NCI-H446 (cell line): ENCODE data around the gene PDXK.
A peak's percentile ranks its signal among the peaks of the same experiment; 100 is the strongest.
"Not testable (repeated sequence)": the region's sequence is repeated elsewhere in the genome, so short reads cannot be mapped to it uniquely, and the experiment has no call there.

ENCODE experiments used
- DNase-seq, 2 experiments: peaks; one replicate each; lab custom pipeline; 2025; lab: John Stamatoyannopoulos, UW

The PDXK gene

DNA sequence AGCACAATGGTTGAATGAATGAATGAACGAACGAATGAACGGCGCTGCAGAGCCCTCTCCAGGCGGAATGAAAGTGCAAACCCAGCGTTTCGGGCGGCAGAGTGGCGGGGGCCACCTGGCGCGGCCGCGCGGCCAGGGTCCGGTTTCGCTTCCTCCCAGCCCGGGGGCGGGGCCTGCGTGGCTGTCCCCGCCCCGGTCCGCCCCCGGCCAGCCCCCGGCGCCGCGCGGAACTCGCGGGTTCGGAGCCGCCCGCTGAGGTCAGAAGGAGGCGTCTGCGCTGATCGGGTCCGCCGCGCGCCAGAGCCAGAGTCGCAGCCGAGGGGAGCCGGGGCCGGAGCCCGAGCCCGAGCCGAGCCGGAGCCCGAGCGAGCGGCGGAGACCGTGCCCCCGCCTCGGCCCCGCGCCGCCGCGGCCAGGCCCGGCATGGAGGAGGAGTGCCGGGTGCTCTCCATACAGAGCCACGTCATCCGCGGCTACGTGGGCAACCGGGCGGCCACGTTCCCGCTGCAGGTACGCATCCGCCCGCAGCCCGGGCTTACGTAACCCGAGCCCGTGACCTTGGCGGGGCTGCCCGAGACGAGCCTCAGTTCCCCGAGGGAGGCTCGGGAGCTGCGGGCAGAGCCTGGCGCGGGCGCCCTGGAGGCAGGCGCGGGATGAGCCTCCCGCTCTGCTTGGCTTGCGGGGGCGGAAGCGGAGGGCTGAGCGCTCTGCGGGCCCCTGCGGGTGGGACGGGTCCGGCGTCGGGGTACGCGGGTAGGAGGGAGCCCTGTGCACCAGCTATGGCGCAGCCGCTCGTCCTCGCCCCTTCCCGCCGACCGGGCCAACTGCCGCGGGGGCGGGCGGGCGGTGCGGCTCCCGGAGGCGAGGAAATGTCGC, at the start of gene PDXK:
Gene PDXK, plus strand, starts transcription at position 258 of the 876 bp plus-strand sequence. Its CDS starts 166 bp downstream, at position 424.
- peak; percentile 16 to 83 for DNase-seq

DNA sequence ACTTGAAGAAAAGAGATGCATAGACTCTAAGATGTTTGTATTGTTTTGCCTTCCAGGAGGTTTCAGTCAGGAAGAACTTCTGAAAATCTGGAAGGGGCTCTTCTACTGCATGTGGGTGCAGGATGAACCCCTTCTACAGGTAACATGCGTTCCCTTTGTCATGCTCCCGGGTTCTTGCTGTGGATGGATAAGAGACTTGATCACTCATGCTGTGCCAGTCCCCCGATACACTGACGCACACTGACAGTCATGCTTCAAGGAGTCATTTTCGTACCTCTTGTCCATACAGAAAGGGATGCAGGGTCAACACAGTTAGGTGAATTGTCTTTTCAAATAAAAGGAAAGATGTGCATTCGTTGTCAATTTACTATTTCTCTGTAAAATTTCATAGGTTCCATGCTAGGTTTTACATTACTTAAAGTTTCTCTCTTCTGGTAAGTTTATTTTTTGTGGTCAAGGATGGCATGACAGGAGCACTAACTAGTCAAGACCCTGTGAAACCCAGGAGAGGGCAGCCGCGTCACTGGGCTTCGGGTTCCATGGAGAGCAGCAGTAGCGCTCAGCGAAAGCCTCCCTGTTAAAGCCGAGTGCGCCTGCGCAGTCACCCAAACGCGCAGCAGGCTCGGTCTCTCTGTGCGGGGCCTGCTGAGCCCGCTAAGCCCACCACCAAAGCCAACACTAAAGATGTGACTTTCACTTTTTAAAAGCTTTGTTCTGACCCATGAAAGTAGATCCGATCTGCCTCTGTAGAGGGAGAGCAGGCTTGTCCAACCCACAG, 48.9 kb upstream of the PDXK start:
- DNase-seq, result no peak

DNA sequence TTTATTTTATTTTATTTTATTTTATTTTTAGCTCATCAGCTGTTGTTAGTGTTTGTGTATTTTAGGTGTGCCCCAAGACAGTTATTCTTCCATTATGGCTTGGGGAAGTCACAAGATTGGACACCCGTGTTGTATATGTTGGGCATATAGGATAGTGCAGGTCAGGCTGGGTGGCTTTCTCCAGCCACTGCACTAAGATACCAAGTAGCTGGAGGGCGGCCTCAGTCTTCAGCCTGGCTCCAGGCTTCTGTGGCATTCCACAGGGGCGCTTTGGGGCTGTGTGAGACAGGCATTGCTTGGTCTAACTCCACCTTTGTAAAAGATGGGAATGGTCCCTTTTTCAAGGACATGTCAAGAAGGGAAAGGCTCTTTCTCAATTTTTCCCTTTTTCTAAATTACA, 43.1 kb upstream of the PDXK start:
- no peak for DNase-seq

DNA sequence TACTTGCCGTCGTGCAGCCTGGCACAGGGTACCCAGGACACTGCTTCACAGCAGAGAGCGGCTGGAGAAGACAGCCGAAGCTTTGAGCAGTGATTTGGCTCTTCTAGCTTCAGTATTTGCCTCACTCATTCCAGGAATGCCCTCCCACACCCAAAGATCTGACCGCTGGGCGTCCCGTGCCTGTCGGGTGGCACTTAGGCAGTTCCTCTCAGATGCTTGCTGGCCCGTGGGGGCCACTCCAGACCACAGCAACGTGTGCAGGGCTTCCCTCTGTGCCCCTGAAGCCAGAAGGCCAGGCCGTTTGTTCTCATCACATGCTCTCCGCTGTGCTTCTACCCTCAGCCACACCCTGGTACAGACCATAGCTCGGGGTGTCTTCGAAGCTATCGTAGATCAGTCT, 42.5 kb upstream of the PDXK start:
- DNase-seq, result no peak

DNA sequence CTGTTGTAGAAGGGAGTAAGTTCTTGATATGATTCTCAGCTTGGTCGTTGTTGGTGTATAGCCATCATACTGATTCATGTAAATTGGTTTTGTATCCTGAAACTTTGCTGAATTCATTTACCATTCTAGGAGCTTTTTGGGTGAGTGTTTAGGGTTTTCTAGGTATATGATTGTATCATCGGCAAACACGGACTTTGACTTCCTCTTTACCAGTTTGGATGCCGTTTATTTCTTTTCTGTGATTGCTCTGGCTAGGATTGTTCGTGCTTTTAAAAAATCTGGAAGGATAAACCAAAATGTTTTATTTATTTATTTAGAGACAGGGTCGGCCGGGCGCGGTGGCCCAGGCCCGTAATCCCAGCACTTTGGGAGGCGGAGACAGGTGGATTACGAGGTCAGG, 39.0 kb upstream of the PDXK start:
- DNase-seq, result no peak

DNA sequence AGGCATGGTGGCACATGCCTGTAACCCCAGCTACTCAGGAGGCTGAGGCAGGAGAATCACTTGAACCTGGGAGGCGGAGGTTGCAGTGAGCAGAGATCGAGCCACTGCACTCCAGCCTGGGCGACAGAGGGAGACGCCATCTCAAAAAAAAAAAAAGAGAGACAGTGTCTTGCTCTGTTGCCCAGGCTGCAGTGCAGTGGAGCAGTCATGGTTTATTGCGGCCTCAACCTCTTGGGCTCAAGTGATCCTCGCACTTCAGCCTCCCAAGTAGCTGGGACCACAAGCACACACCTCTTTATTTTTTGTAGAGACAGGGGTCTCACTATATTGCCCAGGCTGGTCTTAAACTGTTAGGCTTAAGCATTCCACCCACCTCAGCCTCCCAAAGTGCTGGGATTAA, 38.5 kb upstream of the PDXK start:
- not testable (repeated sequence) for DNase-seq

DNA sequence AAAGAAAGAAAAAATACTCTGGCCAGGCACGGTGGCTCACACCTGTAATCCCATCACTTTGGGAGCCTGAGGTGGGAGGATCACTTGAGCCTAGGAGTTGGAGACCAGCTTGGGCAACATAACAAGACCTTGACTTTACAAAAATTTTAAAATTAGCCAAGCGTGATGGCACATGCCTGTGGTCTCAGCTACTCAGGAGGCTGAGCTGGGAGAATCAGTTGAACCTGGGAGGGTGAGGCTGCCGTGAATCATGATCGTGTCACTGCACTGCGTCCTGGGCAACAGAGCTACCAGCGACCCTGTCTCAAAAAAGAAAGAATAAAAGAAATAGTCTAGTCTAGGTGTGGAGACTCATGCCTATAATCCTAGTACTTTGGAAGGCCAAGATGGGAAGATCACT, 37.3 kb upstream of the PDXK start:
- DNase-seq, result no peak

DNA sequence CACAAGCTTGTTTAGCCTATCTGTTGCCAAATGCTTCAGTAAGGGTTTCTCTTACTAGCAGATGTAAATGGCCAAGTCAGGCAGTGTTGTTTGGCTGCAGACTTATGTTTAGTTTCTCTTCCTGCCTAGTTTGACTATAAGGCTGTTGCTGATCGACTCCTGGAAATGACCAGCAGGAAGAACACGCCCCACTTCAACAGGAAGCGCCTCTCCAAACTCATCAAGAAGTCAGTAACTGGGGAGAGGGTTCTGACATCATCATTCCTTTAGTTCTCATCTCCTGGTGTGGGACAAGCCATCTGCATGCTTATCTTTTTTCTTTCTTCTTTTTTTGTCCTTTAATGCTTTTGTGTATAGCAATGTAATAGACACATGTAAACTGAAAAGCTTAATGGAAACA, 34.5 kb upstream of the PDXK start:
- no peak for DNase-seq

DNA sequence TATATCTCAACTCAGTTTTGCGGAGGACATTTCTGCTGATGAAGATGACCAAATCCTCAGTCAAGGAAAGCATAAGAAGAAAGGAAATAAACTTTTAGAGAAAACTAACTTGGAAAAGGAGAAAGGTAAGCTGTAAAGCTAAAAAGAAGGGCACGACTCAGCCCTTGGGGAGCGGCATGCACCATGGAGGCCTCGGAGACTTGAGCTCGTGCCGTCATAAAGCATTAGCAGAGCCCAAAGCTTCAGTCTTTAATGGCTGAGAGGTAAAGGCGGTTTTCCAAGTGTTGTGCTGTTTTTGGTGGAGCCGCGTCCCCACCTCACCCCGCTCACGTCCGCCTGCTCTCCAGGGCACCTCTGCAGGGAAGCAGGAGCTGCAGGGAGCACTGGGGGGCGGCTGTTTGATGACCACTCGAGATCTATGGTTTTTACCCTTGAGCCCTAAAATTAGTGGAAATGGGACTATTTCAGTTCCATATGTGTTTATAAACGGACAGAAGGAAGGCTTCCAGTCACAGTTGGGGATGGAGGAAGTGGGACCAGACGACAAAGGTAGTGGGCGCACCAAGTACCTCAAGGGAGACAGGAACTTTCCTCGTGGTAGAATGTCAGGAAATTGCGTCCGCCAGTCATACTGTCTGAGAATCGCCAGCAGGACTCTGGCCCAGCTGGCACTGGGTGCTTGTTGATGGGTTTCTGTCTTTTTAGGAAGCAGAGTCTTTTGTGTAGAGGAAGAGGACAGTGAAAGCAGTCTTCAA, 31.9 kb upstream of the PDXK start:
- no peak for DNase-seq

DNA sequence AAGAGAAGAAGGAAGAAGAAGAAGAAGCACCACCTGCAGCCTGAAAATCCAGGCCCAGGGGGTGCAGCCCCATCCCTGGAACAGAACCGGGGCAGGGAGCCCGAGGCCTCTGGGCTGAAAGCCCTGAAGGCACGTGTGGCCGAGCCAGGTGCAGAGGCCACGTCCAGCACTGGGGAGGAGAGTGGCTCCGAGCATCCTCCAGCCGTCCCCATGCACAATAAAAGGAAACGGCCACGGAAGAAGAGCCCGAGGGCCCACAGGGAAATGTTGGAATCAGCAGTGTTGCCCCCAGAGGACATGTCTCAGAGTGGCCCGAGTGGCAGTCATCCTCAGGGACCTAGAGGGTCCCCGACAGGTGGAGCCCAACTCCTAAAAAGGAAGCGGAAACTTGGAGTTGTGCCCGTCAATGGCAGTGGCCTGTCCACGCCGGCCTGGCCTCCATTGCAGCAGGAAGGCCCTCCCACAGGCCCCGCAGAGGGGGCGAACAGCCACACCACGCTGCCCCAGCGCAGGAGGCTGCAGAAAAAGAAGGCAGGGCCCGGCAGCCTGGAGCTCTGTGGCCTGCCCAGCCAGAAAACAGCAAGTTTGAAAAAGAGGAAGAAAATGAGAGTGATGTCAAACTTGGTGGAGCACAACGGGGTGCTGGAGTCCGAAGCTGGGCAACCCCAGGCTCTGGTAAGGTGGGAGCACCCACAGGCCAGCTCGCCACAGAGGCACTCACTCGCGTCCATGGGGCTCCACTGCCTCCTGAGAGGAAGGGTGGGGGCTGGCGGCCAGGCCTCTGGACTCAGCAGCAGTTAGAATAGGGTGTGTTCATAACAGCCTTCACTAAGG, 31.1 kb upstream of the PDXK start:
- no peak for DNase-seq

DNA sequence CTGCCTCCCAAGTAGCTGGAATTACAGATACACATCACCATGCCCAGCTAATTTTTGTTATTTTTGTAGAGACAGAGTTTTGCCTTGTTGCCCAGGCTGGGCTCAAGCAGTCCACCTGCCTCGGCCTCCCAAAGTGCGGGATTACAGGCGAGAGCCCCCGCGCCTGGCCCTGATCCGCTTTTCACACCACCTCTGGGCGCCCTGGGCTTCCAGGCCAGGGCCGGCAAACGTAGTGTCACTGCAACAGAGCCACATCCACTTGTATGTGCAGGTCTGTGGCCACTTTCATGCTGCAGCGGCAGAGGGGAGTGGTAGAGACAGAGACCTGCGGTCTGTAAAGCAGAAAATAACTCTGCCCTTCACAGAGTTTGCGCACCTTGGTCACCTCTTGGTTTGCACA, 30.0 kb upstream of the PDXK start:
- DNase-seq, result no peak

DNA sequence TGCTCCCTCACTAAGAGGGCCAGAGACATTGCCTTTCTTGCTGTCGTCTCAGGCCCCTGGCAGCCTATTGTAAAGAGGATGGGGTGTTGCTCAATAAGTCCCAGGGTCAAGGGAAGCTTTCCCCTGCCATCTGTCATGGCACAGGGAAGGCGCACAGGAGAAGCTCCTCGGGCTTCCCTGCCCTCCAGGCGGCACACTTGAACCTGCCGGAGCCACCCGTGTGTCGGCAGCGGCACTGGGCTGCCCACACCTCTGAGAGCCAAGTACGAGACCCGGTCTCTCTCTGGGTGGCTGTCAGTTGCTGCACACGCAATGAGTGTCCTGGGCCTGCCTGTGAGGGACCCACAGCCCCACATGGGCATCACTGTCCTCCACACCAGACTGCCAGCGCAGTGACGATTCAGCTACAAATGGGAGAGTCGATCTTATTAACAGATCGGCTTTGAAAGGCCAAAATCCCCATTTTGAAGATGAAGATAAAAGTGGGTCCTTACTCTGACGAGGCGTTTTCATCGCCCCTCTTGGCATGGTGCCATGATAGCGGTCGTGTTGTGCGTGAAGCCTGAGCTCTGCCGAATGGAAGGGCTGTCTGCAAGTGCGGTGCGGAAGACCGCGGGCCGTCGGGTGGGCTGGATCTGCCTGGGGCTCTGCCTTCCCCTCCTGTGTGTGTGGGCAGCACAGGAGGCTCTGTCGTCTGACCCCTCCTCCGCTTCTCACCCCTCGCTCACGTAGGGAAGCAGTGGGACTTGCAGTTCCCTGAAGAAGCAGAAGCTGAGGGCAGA, 29.2 kb upstream of the PDXK start:
- no peak for DNase-seq

DNA sequence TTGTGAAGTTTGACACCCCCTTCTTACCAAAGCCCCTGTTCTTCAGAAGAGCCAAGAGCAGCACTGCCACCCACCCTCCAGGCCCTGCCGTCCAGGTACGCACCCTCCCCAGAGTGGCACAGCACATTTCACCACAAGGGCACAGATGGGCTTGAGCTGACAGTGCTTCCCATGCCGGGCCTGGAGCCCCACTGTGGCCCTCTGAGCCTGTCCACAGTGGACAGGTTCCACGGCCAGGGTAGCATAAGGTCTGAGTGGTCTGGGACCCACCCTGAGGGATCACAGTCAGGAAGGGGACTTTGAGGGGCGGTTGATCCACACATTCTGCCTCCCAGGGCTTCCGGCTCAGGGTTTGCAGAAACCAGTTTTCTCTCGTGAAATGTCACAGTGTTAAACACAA, 28.6 kb upstream of the PDXK start:
- no peak for DNase-seq

DNA sequence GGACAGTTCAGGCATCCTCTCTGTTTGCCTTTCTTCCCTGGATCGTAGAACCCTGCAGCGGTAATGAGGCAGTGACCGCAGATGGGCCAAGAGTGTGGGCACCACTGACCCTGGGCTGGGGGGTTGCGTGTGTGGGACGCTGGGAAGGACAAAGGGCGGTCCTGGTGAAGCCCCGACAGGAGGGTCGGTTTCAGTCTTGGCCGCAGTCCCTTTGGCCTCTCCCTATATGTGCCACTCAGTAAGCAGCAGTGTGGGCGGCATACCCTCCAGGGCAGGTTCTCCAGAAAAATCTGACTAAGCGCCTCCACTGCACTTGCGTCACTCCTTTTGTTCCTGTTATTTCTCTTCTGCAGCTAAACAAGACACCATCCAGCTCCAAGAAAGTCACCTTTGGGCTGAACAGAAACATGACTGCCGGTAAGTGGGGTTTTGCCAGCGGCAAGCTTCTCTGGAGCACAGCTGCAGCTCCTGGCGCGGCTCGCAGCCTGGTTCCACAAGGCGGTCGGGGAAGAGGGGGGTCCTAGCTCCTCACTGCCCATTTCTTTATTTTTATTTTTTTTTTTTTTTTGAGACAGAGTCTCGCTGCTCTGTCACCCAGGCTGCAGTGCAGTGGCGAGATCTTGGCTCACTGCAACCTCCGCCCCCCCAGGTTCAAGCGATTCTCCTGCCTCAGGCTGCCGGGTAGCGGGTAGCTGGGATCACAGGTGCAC, 27.7 kb upstream of the PDXK start:
- DNase-seq, result no peak

DNA sequence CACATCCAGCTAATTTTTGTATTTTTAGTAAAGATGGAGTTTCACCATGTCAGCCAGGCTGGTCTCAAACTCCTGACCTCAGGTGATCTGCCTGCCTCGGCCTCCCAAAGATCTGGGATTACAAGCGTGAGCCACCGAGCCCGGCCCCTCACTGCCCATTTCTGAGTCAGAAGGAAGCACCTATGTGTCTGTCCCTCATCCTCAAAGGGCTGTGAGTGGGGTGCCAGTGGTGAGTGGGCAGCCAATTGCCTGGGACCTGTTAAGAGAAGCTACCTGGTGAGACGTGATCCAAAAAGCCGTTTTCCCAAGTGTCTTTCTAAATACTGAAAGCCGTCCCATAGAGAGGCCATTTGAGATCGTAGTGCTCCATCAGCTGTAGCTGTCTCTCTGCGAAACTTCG, 27.1 kb upstream of the PDXK start:
- DNase-seq, result no peak

DNA sequence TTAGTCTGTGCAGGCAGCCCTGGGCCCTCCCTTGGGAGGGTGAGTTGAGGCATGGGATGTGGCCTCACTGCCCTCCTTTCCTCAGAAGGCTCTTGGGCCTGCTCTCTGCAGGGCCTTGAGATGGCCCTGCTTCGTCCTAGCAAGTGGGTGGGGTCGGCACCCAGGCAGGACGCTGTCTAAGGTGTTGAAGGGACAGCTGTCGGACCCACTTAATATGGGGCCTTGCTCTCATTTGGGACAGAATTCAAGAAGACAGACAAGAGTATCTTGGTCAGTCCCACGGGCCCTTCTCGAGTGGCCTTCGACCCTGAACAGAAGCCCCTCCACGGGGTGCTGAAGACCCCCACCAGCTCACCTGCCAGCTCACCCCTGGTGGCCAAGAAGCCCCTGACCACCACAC, 26.0 kb upstream of the PDXK start:
- no peak for DNase-seq

DNA sequence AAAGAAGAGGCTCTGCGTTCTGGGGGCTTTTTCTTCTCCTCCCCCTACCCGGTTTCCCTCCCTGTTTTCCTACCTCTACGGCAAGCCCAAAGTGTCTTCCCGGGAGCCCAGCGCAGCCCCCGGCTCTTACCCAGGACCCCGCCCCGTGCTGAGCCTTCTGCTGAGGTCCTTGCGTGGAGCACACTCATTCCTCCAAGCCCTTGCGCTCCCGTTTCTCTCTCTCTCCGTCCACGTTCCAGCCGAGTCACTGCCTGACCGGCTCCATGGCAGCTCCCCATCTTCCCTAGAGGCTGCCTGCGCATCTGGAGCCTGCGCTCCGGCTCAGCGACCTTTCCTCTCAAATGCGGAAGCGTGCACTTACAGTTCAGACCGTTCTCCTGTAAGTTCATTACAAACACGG, 24.9 kb upstream of the PDXK start:
- no peak for DNase-seq

DNA sequence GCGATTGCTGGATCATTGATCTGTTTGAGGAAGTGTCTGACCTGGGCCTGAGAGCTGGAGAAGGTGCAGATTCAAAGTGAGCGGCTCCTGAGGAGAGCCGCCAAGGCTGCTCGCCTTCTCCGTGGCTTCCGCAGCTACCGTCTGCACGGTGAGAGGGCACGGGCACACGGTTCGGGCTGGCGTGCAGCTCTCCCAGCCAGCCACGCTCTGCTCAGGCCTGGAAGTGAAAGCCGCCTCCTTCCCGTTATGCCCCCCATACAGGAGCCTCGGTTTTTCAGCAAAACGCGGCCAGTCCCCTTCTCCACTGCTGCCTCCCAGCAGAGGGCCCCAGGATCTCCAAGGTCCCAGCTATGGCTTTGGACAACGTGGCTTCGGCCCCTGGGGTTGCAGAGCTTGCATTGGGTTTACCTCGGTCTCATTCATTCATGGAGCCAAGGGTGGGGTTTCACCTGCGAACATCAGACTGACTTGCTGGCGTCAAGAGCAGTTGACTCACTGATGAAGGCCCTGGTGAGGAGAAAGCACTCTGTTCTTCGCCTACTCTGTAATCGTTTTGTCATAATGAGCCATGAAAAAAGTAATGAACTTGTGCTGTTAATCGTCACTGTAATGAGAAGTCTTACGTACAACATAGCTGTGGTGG, 24.4 kb upstream of the PDXK start:
- DNase-seq, result no peak

DNA sequence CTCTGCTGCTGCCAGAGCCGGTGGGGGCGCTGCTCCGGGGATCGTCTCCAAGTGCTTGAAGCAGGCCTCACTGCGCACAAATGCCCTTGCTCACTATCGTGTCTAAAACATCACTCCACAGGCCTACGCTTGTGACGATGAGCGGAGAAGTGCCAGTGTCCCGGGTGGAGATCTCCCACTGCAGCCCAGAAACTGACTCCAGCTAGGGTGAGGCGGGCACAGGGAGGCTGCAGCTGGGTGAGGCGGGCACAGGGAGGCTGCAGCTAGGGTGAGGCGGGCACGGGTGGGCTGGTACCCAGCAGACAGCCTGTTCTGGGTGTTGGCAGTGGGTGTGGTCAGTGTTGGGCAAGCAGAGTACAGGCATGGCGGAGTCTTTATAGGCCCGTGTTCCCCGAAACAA, 22.7 kb upstream of the PDXK start:
- DNase-seq, result no peak
